HEK293 (cell line): ENCODE results near the gene PDGFC.

Experiments used
- CTCF ChIA-PET: fragments of 350-600 bp; formaldehyde crosslinking; extraction: SDS; loops from one replicate; lab custom pipeline; 2021; ENCODE audit warnings: antibody characterized with exemption; lab: Yijun Ruan, JAX
- POLR2A ChIA-PET: fragments of 300-600 bp; formaldehyde crosslinking; extraction: SDS; loops from one replicate; lab custom pipeline; 2020; ENCODE audit warnings: antibody characterized with exemption, inconsistent platforms; lab: Yijun Ruan, JAX
- H3K27ac ChIP-seq: fragments of 200-500 bp; sonication (Bioruptor generic); 2 replicates; pipeline ENCODE4 v1.5.1; 2014; ENCODE audit warnings: low read depth, low read length, control low read depth, inconsistent platforms; ENCODE audit errors: extremely low read depth
- H3K36me3 ChIP-seq, 2 experiments: fragments of 200-500 bp in 1 of 2; sonication (Bioruptor generic) in 1 of 2; 1 replicate in 1 of 2; 2 replicates in 1 of 2; pipeline ENCODE4 v1.5.1; 2014 to 2017; ENCODE audit warnings: inconsistent platforms in 2 of 2, low read length in 2 of 2; ENCODE audit not compliant: control insufficient read depth in 2 of 2, insufficient read depth in 1 of 2
- H3K4me1 ChIP-seq: fragments of 200-500 bp; sonication (Bioruptor generic); 2 replicates; pipeline ENCODE4 v1.5.1; 2014; ENCODE audit warnings: mild to moderate bottlenecking, low read length, inconsistent platforms; ENCODE audit not compliant: control insufficient read depth, insufficient read depth
- H3K4me3 ChIP-seq: 2 replicates; pipeline ENCODE4 v1.5.1; 2011; ENCODE audit warnings: low read depth, mild to moderate bottlenecking, control low read depth, low read length, moderate library complexity
- H3K9me3 ChIP-seq: fragments of 200-500 bp; sonication (Bioruptor generic); 2 replicates; pipeline ENCODE4 v1.5.1; 2014; ENCODE audit warnings: low read depth, low read length, inconsistent platforms; ENCODE audit not compliant: control insufficient read depth, insufficient read depth
- BCL6B ChIP-seq: fragments of 450-650 bp; formaldehyde crosslinking; IDR thresholded peaks from 2 replicates; pipeline ENCODE4 v1.5.1; 2017; ENCODE audit warnings: missing biosample characterization, missing genetic modification characterization
- FEZF1 ChIP-seq: fragments of 450-650 bp; formaldehyde crosslinking; IDR thresholded peaks from 2 replicates; pipeline ENCODE4 v1.5.1; 2016; ENCODE audit warnings: missing biosample characterization, missing genetic modification characterization
- GLIS1 ChIP-seq: fragments of 450-650 bp; formaldehyde crosslinking; IDR thresholded peaks from 2 replicates; pipeline ENCODE4 v1.5.1; 2016; ENCODE audit warnings: missing biosample characterization, missing genetic modification characterization
- HOXA7 ChIP-seq: sonication (generic); formaldehyde crosslinking; IDR thresholded peaks from 2 replicates; pipeline ENCODE4 v1.8.1; 2022; ENCODE audit warnings: missing genetic modification reagents, borderline replicate concordance
- MEIS1 ChIP-seq: sonication (generic); formaldehyde crosslinking; IDR thresholded peaks from 2 replicates; pipeline ENCODE4 v1.8.1; 2022; ENCODE audit warnings: missing genetic modification reagents, mild to moderate bottlenecking, borderline replicate concordance
- MZF1 ChIP-seq: fragments of 450-650 bp; formaldehyde crosslinking; IDR thresholded peaks from 2 replicates; pipeline ENCODE4 v1.5.1; 2017; ENCODE audit warnings: missing biosample characterization, missing genetic modification characterization, borderline replicate concordance
- OSR2 ChIP-seq: fragments of 450-650 bp; formaldehyde crosslinking; IDR thresholded peaks from 2 replicates; pipeline ENCODE4 v1.5.1; 2016; ENCODE audit warnings: missing biosample characterization, missing genetic modification characterization
- PRDM1 ChIP-seq: fragments of 450-650 bp; formaldehyde crosslinking; IDR thresholded peaks from 2 replicates; pipeline ENCODE4; 2016; ENCODE audit warnings: missing biosample characterization, missing genetic modification characterization
- PRDM6 ChIP-seq: fragments of 450-650 bp; formaldehyde crosslinking; IDR thresholded peaks from 2 replicates; pipeline ENCODE4 v1.5.1; 2017; ENCODE audit warnings: missing biosample characterization, missing genetic modification characterization
- SP2 ChIP-seq: fragments of 450-650 bp; formaldehyde crosslinking; IDR thresholded peaks from 2 replicates; pipeline ENCODE4 v1.5.1; 2016; ENCODE audit warnings: missing biosample characterization, missing genetic modification characterization
- SP7 ChIP-seq: fragments of 450-650 bp; formaldehyde crosslinking; IDR thresholded peaks from 2 replicates; pipeline ENCODE4 v1.5.1; 2016; ENCODE audit warnings: missing biosample characterization, missing genetic modification characterization
- WT1 ChIP-seq: fragments of 450-650 bp; formaldehyde crosslinking; IDR thresholded peaks from 2 replicates; pipeline ENCODE4 v1.5.1; 2016; ENCODE audit warnings: missing biosample characterization, missing genetic modification characterization
- ZBTB1 ChIP-seq: fragments of 450-650 bp; formaldehyde crosslinking; IDR thresholded peaks from 2 replicates; pipeline ENCODE4 v1.5.1; 2016; ENCODE audit warnings: missing biosample characterization, missing genetic modification characterization
- ZBTB21 ChIP-seq: fragments of 450-650 bp; formaldehyde crosslinking; IDR thresholded peaks from 2 replicates; pipeline ENCODE4 v1.5.1; 2017; ENCODE audit warnings: missing biosample characterization, missing genetic modification characterization
- ZBTB44 ChIP-seq: fragments of 450-650 bp; IDR thresholded peaks from 2 replicates; pipeline ENCODE4 v1.5.1; 2018; ENCODE audit warnings: missing biosample characterization, mild to moderate bottlenecking, missing genetic modification characterization
- ZBTB48 ChIP-seq: fragments of 450-650 bp; formaldehyde crosslinking; IDR thresholded peaks from 2 replicates; pipeline ENCODE4 v1.5.1; 2016; ENCODE audit warnings: missing biosample characterization, missing genetic modification characterization
- ZNF146 ChIP-seq: fragments of 450-650 bp; formaldehyde crosslinking; IDR thresholded peaks from 2 replicates; pipeline ENCODE4 v1.5.1; 2016; ENCODE audit warnings: missing biosample characterization, missing genetic modification characterization
- ZNF202 ChIP-seq: fragments of 450-650 bp; formaldehyde crosslinking; IDR thresholded peaks from 2 replicates; pipeline ENCODE4 v1.5.1; 2016; ENCODE audit warnings: missing biosample characterization, missing genetic modification characterization, borderline replicate concordance
- ZNF302 ChIP-seq: fragments of 450-650 bp; formaldehyde crosslinking; IDR thresholded peaks from 2 replicates; pipeline ENCODE4 v1.5.1; 2016; ENCODE audit warnings: missing biosample characterization, missing genetic modification characterization, low read depth
- ZNF366 ChIP-seq: fragments of 450-650 bp; formaldehyde crosslinking; conservative IDR thresholded peaks from 2 replicates; pipeline ENCODE4 v1.5.1; 2016; ENCODE audit warnings: missing biosample characterization, missing genetic modification characterization
- ZNF404 ChIP-seq: fragments of 450-650 bp; formaldehyde crosslinking; IDR thresholded peaks from 2 replicates; pipeline ENCODE4 v1.5.1; 2017; ENCODE audit warnings: missing biosample characterization, missing genetic modification characterization
- ZNF426 ChIP-seq: fragments of 450-650 bp; formaldehyde crosslinking; IDR thresholded peaks from 2 replicates; pipeline ENCODE4 v1.5.1; 2017; ENCODE audit warnings: missing biosample characterization, missing genetic modification characterization, mild to moderate bottlenecking, inconsistent platforms, moderate library complexity
- ZNF530 ChIP-seq: fragments of 450-650 bp; formaldehyde crosslinking; IDR thresholded peaks from 2 replicates; pipeline ENCODE4 v1.5.1; 2016; ENCODE audit warnings: low read depth, missing biosample characterization, missing genetic modification characterization
- ZNF596 ChIP-seq: fragments of 450-650 bp; IDR thresholded peaks from 2 replicates; pipeline ENCODE4 v1.5.0; 2018; ENCODE audit warnings: missing biosample characterization, mild to moderate bottlenecking, missing genetic modification characterization, moderate library complexity
- ZNF629 ChIP-seq: fragments of 450-650 bp; formaldehyde crosslinking; IDR thresholded peaks from 2 replicates; pipeline ENCODE4 v1.5.1; 2017; ENCODE audit warnings: missing biosample characterization, missing genetic modification characterization
- ZNF664 ChIP-seq: fragments of 450-650 bp; formaldehyde crosslinking; IDR thresholded peaks from 2 replicates; pipeline ENCODE4 v1.5.1; 2016; ENCODE audit warnings: missing biosample characterization, missing genetic modification characterization
- ZNF747 ChIP-seq: fragments of 450-650 bp; formaldehyde crosslinking; IDR thresholded peaks from 2 replicates; pipeline ENCODE4 v1.5.1; 2016; ENCODE audit warnings: missing biosample characterization, missing genetic modification characterization

The PDGFC gene

GRCh38 chr4:156950948-156951347, 20.7 kb downstream of the PDGFC start (continued):
- 0 out of 2 replicates have a peak, but pooled peaks have one; percentile 23 for TF ChIP-seq ZBTB44 (tag by site-specific recombination)
- no peak for TF ChIP-seq SP7 (tag by site-specific recombination)
- TF ChIP-seq ZNF404 (tag by site-specific recombination) = no peak
- TF ChIP-seq MEIS1 (CRISPR knock-in tag) = no peak
- peak; percentile 45; the same call in 1 of the 2 replicates for TF ChIP-seq FEZF1 (tag by site-specific recombination)
- TF ChIP-seq OSR2 = peak; percentile 61
- TF ChIP-seq ZBTB1 (tag by site-specific recombination) = no peak
- no peak for TF ChIP-seq ZNF146
- TF ChIP-seq BCL6B (tag by site-specific recombination) = no peak
- peak; percentile 35; the same call in 1 of the 2 replicates for TF ChIP-seq PRDM6
- no peak for TF ChIP-seq ZNF302 (tag by site-specific recombination)
- no peak for TF ChIP-seq ZBTB21 (tag by site-specific recombination)
- TF ChIP-seq ZBTB48 (tag by site-specific recombination) = no peak
- TF ChIP-seq WT1 (tag by site-specific recombination) = peak; percentile 63
- TF ChIP-seq GLIS1 = 0 out of 2 replicates have a peak, but pooled peaks have one; percentile 20
- TF ChIP-seq ZNF202 (tag by site-specific recombination) = no peak
- no peak for TF ChIP-seq ZNF530 (tag by site-specific recombination)
- no peak for TF ChIP-seq SP2

GRCh38 chr4:156950090-156950489, 21.5 kb downstream of the PDGFC start:
- H3K4me1 ChIP-seq = peaks cover 53% of the 10 kb centered on the region
- no peak overlapping the region for H3K4me3 ChIP-seq
- H3K27ac ChIP-seq = peak overlapping the region; percentile 53; the same call in 1 of the 2 replicates
- ChIA-PET POLR2A (no interaction called here), CTCF (no interaction called here)
- no peaks in the 10 kb centered on the region for H3K36me3 ChIP-seq
- TF ChIP-seq MZF1 (peak; percentile 45; the same call in 1 of the 2 replicates), HOXA7 (CRISPR knock-in tag) (no peak)
- no peaks in the 10 kb centered on the region for H3K9me3 ChIP-seq

GRCh38 chr4:156949373-156949814, 22.2 kb downstream of the PDGFC start:
- ChIA-PET CTCF (no interaction called here), POLR2A (interaction anchor here (0.6 kb wide), 1 partner anchor 476 kb away, joined by 3 read pairs; no protein-coding TSS in a partner anchor)
- no peaks in the 10 kb centered on the region for H3K36me3 ChIP-seq
- peaks cover 49% of the 10 kb centered on the region for H3K4me1 ChIP-seq
- peak overlapping the region; percentile 53; the same call in 1 of the 2 replicates for H3K27ac ChIP-seq
- no peak overlapping the region for H3K4me3 ChIP-seq
- H3K9me3 ChIP-seq = no peaks in the 10 kb centered on the region
- TF ChIP-seq ZNF629 (tag by site-specific recombination) (0 out of 2 replicates have a peak, but pooled peaks have one; percentile 16), BCL6B (tag by site-specific recombination) (peak; percentile 86), ZNF366 (tag by site-specific recombination) (peak; percentile 70), OSR2 (peak; percentile 46), ZNF596 (tag by site-specific recombination) (peak; percentile 94), PRDM6 (peak; percentile 82), ZNF664 (tag by site-specific recombination) (peak; percentile 64; the same call in 1 of the 2 replicates), SP7 (tag by site-specific recombination) (peak; percentile 56; the same call in 1 of the 2 replicates), PRDM1 (tag by site-specific recombination) (peak; percentile 44; the same call in 1 of the 2 replicates), ZNF426 (tag by site-specific recombination) (no peak), ZNF747 (tag by site-specific recombination) (no peak)
